Endothelial cell (in vitro differentiated cells): Measurements from ENCODE around the gene ADAMTSL2. TPM values are rescaled to one million over a fixed set of nuclear protein-coding genes. Genes with fewer than 3 reads are reported as not detected.
A peak's percentile ranks its signal among the peaks of the same experiment; 100 is the strongest.

Source experiments
- DNase-seq: peaks from one replicate; pipeline ENCODE4 v3.0.0; 2021; ENCODE audit warnings: low spot score
- H3K27ac Mint-ChIP-seq: one replicate; pipeline ENCODE4 v1.8.0; 2021; ENCODE audit warnings: mixed read lengths, inconsistent platforms; ENCODE audit not compliant: unreplicated experiment
- H3K27me3 Mint-ChIP-seq: one replicate; pipeline ENCODE4 v1.8.0; 2021; ENCODE audit warnings: mild to moderate bottlenecking, moderate library complexity, mixed read lengths, inconsistent platforms; ENCODE audit not compliant: unreplicated experiment
- H3K36me3 Mint-ChIP-seq: one replicate; pipeline ENCODE4 v1.8.0; 2021; ENCODE audit warnings: mild to moderate bottlenecking, low read depth, mixed read lengths, inconsistent platforms; ENCODE audit not compliant: unreplicated experiment
- H3K4me1 Mint-ChIP-seq: one replicate; pipeline ENCODE4 v1.8.0; 2021; ENCODE audit warnings: mild to moderate bottlenecking, mixed read lengths, inconsistent platforms; ENCODE audit not compliant: unreplicated experiment
- H3K4me3 Mint-ChIP-seq: one replicate; pipeline ENCODE4 v1.8.0; 2021; ENCODE audit warnings: mild to moderate bottlenecking, mixed read lengths, inconsistent platforms; ENCODE audit not compliant: unreplicated experiment
- H3K9me3 Mint-ChIP-seq: one replicate; pipeline ENCODE4 v1.8.0; 2021; ENCODE audit warnings: mixed read lengths, inconsistent platforms; ENCODE audit not compliant: unreplicated experiment
- total RNA-seq: library from RNA; stranded (reverse); fragmentation: NEBNext Ultra II Directional; extraction: Animal tissue kit (Norgen Biotek cat#: 25700); gene quantifications from one replicate; pipeline ENCODE4 v1.2.1, GENCODE V29; 2021; ENCODE audit not compliant: unreplicated experiment
- TF ChIP-seq, protein P1 (sequence below): fragments of 200-600 bp; sonication (generic); IDR thresholded peaks from one replicate; pipeline ENCODE4 v1.5.0; 2021; ENCODE audit warnings: antibody characterized with exemption; ENCODE audit not compliant: unreplicated experiment

Gene ADAMTSL2
- total RNA-seq, 1 donor from 2014 or later = 5.9 TPM

DNA sequence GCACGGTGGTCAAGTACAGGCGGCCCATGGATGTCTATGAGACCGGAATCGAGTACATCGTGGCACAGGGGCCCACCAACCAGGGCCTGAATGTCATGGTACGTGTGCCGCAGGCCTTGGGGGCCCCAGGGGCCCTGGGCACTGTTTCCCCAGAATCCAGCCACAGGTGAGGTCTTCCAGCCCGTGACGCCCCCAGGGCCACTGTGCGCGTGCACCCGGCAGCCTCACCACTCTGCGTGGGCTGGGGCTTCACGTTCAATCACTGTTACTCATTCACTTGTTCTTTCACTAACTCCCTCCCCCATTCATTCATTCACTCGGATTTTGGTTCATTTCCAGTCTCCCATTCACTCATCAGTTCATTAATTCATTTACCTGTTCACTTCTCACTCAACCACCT, 12.6 kb downstream of the ADAMTSL2 start:
- H3K4me1 Mint-ChIP-seq = peaks cover 23% of the 10 kb centered on the region
- peaks cover under 1% of the 10 kb centered on the region for H3K27me3 Mint-ChIP-seq
- H3K9me3 Mint-ChIP-seq = no peaks in the 10 kb centered on the region
- H3K36me3 Mint-ChIP-seq = peaks cover 15% of the 10 kb centered on the region
- no peak for DNase-seq
- H3K4me3 Mint-ChIP-seq = peak overlapping the region; percentile 26
- TF ChIP-seq, protein P1, sequence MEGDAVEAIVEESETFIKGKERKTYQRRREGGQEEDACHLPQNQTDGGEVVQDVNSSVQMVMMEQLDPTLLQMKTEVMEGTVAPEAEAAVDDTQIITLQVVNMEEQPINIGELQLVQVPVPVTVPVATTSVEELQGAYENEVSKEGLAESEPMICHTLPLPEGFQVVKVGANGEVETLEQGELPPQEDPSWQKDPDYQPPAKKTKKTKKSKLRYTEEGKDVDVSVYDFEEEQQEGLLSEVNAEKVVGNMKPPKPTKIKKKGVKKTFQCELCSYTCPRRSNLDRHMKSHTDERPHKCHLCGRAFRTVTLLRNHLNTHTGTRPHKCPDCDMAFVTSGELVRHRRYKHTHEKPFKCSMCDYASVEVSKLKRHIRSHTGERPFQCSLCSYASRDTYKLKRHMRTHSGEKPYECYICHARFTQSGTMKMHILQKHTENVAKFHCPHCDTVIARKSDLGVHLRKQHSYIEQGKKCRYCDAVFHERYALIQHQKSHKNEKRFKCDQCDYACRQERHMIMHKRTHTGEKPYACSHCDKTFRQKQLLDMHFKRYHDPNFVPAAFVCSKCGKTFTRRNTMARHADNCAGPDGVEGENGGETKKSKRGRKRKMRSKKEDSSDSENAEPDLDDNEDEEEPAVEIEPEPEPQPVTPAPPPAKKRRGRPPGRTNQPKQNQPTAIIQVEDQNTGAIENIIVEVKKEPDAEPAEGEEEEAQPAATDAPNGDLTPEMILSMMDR = no peak
- no peak overlapping the region for H3K27ac Mint-ChIP-seq

DNA sequence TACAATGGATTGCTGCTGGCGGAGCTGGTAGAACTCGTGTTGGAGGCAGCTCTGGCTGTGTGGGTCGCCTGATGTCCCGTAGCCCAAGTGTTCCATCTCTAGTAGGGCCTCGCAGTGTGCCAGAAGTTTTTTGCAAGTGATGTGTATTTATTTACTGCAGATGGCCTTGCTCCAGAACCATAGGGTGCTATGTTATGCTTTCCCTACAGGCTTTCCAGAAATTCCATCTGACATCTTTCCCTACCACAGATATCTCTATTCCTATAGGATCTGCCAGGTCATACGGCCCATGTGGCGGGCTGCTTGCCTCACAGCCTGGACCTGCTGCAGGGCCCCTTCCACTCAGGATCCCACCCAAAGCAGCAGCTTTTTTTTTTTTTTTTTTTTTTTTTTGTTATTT, 16.9 kb downstream of the ADAMTSL2 start:
- TF ChIP-seq, protein P1 = no peak
- Mint-ChIP-seq H3K27ac (no peak overlapping the region), H3K27me3 (peaks cover 2% of the 10 kb centered on the region), H3K36me3 (peaks cover 15% of the 10 kb centered on the region), H3K4me3 (no peak overlapping the region), H3K4me1 (peaks cover 17% of the 10 kb centered on the region), H3K9me3 (no peaks in the 10 kb centered on the region)
- DNase-seq = no peak

DNA sequence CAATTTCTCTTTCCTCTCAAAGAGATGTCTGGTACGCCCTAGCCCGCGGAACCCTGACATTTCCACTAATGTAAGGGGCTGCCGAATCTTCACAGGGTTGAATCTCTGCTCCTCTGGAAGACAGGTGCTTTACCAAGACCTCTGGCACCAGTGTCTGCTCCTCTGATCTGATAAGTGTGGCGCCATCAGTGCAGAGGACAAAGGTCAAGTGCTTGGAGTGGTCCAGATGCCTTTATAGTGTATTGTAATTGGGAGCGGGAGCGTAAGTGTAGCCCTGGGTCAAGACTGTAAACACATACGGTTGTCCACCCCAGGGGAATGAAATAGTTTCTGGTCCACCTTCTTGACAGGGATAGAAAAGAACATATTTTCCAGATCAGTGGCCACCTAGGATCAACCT, 17.7 kb downstream of the ADAMTSL2 start:
- TF ChIP-seq, protein P1 = no peak
- Mint-ChIP-seq H3K9me3 (no peaks in the 10 kb centered on the region), H3K27ac (no peak overlapping the region), H3K4me3 (peak overlapping the region; percentile 14), H3K36me3 (peaks cover 13% of the 10 kb centered on the region), H3K4me1 (peaks cover 10% of the 10 kb centered on the region), H3K27me3 (peaks cover 2% of the 10 kb centered on the region)
- no peak for DNase-seq

DNA sequence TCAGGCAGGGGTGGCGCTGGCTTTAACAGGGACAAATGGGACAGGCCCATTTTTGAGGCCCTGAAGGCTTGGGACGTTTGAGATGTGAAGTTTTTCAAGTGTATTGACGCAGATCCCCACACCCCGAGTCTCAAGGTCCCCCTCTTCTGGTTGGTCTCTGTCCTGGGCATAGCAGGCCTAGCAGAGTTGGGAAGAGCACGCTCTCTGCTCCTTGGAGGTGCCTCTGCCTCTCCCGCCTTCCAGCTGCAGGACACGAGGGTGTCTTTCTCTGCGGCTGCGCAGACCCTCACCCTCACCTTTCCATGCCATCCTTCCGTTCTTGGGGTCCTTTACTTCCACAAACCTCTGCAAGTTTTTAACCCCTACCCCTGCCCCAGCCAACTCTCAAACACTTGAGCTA, 18.6 kb downstream of the ADAMTSL2 start:
- no peak for DNase-seq
- Mint-ChIP-seq H3K27ac (no peak overlapping the region), H3K36me3 (peaks cover 6% of the 10 kb centered on the region), H3K9me3 (no peaks in the 10 kb centered on the region), H3K27me3 (peaks cover 2% of the 10 kb centered on the region), H3K4me3 (no peak overlapping the region), H3K4me1 (peaks cover 16% of the 10 kb centered on the region)
- TF ChIP-seq, protein P1 = no peak

DNA sequence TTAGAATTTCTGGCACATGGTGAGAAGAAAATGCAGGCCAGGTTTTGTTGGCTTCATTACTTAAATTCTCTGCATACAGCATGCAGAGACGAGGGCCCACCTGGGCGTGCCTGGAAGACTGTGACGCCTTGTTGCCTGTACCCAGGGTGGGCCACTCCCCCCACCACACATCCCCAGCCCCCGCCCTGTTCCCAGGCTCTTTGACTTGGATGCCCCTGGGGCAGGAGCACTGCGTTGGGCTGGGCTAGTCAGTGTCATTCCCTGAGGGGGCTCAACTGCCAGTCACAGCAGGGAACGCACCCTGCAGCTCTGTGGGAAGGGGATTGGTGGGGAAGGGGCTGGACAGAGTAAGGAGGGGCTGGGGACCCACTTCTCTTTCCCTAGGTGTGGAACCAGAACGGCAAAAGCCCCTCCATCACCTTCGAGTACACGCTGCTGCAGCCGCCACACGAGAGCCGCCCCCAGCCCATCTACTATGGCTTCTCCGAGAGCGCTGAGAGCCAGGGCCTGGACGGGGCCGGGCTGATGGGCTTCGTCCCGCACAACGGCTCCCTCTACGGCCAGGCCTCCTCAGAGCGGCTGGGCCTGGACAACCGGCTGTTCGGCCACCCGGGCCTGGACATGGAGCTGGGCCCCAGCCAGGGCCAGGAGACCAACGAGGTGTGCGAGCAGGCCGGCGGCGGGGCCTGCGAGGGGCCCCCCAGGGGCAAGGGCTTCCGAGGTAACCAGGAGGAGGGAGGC, 19.6 kb downstream of the ADAMTSL2 start:
- H3K4me1 Mint-ChIP-seq = peaks cover 26% of the 10 kb centered on the region
- no peaks in the 10 kb centered on the region for H3K9me3 Mint-ChIP-seq
- peaks cover 2% of the 10 kb centered on the region for H3K27me3 Mint-ChIP-seq
- no peak overlapping the region for H3K27ac Mint-ChIP-seq
- H3K4me3 Mint-ChIP-seq = no peak overlapping the region
- DNase-seq = no peak
- H3K36me3 Mint-ChIP-seq = peaks cover 4% of the 10 kb centered on the region
- TF ChIP-seq, protein P1 = no peak
